ENCODE results near the gene TP63.

The TP63 gene

DNA sequence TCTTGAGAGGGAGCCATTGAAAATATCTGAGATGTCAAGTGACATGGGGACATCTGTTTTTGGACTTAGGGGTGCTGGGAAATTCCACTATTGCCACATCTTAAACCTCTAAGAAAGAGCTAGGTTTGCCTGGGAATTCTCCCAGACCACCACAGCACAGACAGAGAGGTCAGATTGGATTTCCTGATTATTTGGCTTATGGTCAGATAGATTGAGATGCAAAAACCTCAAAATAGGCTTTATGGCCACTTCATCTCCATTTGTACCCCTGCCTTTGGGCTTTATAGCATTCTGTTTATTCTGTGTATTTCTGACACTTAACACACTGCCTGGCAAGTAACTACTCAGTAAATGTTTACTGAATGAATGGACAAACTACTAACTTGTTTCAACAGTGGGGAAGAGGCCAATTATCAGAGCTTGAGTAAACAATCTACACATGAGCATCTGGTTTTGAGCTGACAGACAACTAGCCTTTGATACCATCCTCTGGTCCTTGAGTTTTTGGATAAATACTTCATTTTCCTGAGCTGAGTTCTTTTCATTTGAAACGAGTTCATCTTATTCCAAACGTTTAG, 81.8 kb downstream of the TP63 start:
- Histone ChIP-seq H3K27me3 (ENCODE audit: control insufficient read depth in 1 of 2, insufficient read depth in 2 of 2, low read length in 2 of 2) (no peaks in the 10 kb centered on the region), H3K9ac (ENCODE audit: low read length) (no peak overlapping the region), H3K36me3 (ENCODE audit: insufficient read depth, low read length) (no peaks in the 10 kb centered on the region), H3K4me1 (ENCODE audit: insufficient read depth, low read length) (peaks cover 24% of the 10 kb centered on the region), H3K4me3 (ENCODE audit: low read depth in 1 of 2, low read length in 2 of 2) (no peak overlapping the region), H3K27ac (ENCODE audit: low read depth, low read length) (no peak overlapping the region), H3K9me3 (ENCODE audit: low read length) (no peaks in the 10 kb centered on the region)

GRCh38 chr3:189714991-189715961, 84.1 kb downstream of the TP63 start:
- Histone ChIP-seq H3K27ac (ENCODE audit: low read depth, low read length) (no peak overlapping the region), H3K4me3 (ENCODE audit: low read depth in 1 of 2, low read length in 2 of 2) (no peak overlapping the region), H3K36me3 (ENCODE audit: insufficient read depth, low read length) (no peaks in the 10 kb centered on the region), H3K4me1 (ENCODE audit: insufficient read depth, low read length) (peaks cover 21% of the 10 kb centered on the region), H3K9me3 (ENCODE audit: low read length) (no peaks in the 10 kb centered on the region), H3K27me3 (ENCODE audit: control insufficient read depth in 1 of 2, insufficient read depth in 2 of 2, low read length in 2 of 2) (no peaks in the 10 kb centered on the region), H3K9ac (ENCODE audit: low read length) (no peak overlapping the region)

- Histone ChIP-seq H3K9me3 (ENCODE audit: low read length) (no peaks in the 10 kb centered on the region), H3K27me3 (ENCODE audit: control insufficient read depth in 1 of 2, insufficient read depth in 2 of 2, low read length in 2 of 2) (no peaks in the 10 kb centered on the region), H3K4me3 (ENCODE audit: low read depth in 1 of 2, low read length in 2 of 2) (no peak overlapping the region), H3K9ac (ENCODE audit: low read length) (no peak overlapping the region), H3K4me1 (ENCODE audit: insufficient read depth, low read length) (no peaks in the 10 kb centered on the region), H3K36me3 (ENCODE audit: insufficient read depth, low read length) (no peaks in the 10 kb centered on the region), H3K27ac (ENCODE audit: low read depth, low read length) (no peak overlapping the region)
These were observed 87.0 kb downstream of the TP63 start for GRCh38 chr3:189718215-189718614.

DNA sequence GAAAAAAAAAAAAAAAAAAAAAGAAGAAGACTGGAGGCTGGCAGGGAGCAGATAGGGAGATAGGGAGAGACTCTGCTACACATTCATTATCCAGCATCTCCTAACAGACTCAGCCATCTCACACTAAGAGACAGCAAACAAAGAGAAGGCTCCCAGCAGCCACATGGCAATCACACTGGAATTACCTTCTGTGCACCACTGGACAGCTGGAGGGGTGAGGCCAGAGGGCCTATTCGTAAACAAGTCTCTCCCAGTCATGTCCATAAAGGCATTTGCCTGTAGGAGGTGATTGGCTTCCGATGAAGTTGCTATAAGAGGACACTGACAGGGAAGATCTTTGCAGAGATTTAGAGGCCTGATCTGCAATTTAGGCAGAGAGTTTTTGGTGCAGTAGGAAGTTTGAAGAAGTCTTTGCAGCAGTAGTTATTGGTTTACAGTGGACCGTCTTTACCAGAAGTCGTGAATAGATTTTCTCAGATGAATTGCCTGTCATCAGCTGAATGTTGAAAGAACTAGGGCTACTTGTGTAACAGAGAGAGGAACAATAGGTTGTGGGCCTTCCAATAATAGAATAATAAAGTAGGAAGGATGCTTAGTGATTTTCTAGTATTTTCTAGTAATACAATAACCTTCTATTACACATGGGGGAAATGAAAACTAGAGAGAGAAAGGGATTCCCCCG, 89.7 kb downstream of the TP63 start:
- H3K9me3 ChIP-seq (ENCODE audit: low read length) = no peaks in the 10 kb centered on the region
- H3K4me1 ChIP-seq (ENCODE audit: insufficient read depth, low read length) = no peaks in the 10 kb centered on the region
- no peak overlapping the region for H3K9ac ChIP-seq (ENCODE audit: low read length)
- H3K36me3 ChIP-seq (ENCODE audit: insufficient read depth, low read length) = no peaks in the 10 kb centered on the region
- H3K27me3 ChIP-seq (ENCODE audit: control insufficient read depth in 1 of 2, insufficient read depth in 2 of 2, low read length in 2 of 2) = no peaks in the 10 kb centered on the region
- no peak overlapping the region for H3K27ac ChIP-seq (ENCODE audit: low read depth, low read length)
- no peak overlapping the region for H3K4me3 ChIP-seq (ENCODE audit: low read depth in 1 of 2, low read length in 2 of 2)

DNA sequence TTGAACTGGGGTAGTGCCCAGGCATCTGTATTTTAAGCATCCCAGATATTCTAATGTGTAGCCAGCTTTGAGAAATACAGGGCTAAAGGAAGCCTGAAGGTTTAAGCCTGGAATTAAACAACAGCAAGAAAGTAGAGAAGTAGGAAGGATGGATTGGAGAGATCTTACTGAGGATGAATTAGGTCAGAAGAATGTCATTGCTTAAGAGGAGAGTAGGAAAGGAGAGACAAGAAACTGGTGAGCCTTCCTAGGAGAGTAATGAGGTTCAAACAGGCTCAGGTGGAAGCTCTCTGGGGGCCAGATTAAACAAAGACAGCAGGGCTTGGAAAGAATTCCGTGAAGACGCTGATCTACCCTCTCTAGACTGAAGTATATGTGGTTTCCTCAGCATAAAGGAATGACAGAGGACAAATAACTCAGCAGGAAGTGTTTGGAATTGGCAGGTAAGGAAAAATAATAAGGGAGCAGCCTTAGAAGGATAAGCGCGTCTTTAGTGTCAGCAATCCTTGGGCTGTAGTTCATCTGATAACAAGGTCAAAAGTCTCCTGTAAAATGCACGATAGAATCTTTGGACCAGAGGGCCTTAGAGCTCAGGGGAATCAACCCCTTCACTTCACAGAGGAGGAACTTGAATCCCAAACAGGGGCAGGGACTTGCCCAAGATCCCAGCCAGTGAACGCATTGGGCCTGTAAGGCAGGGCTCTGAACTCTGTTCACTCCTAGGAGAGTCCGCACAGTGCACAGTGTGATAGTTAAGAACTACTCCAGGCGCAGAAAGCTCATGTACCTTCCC, 90.9 kb downstream of the TP63 start:
- H3K4me1 ChIP-seq (ENCODE audit: insufficient read depth, low read length) = no peaks in the 10 kb centered on the region

GRCh38 chr3:189724356-189724755, 93.2 kb downstream of the TP63 start:
- Histone ChIP-seq H3K9ac (ENCODE audit: low read length) (no peak overlapping the region), H3K9me3 (ENCODE audit: low read length) (no peaks in the 10 kb centered on the region), H3K4me1 (ENCODE audit: insufficient read depth, low read length) (no peaks in the 10 kb centered on the region), H3K27ac (ENCODE audit: low read depth, low read length) (no peak overlapping the region), H3K36me3 (ENCODE audit: insufficient read depth, low read length) (no peaks in the 10 kb centered on the region), H3K4me3 (ENCODE audit: low read depth in 1 of 2, low read length in 2 of 2) (no peak overlapping the region), H3K27me3 (ENCODE audit: control insufficient read depth in 1 of 2, insufficient read depth in 2 of 2, low read length in 2 of 2) (no peaks in the 10 kb centered on the region)

More for the DNA sequence above, 90.9 kb downstream of the TP63 start:
- H3K27me3 ChIP-seq (ENCODE audit: control insufficient read depth in 1 of 2, insufficient read depth in 2 of 2, low read length in 2 of 2) = no peaks in the 10 kb centered on the region
- H3K9me3 ChIP-seq (ENCODE audit: low read length) = no peaks in the 10 kb centered on the region
- no peak overlapping the region for H3K9ac ChIP-seq (ENCODE audit: low read length)
- no peak overlapping the region for H3K27ac ChIP-seq (ENCODE audit: low read depth, low read length)
- H3K36me3 ChIP-seq (ENCODE audit: insufficient read depth, low read length) = no peaks in the 10 kb centered on the region
- H3K4me3 ChIP-seq (ENCODE audit: low read depth in 1 of 2, low read length in 2 of 2) = no peak overlapping the region

GRCh38 chr3:189726277-189726676, 95.1 kb downstream of the TP63 start:
- no peak overlapping the region for H3K9ac ChIP-seq (ENCODE audit: low read length)
- H3K36me3 ChIP-seq (ENCODE audit: insufficient read depth, low read length) = no peaks in the 10 kb centered on the region
- H3K4me3 ChIP-seq (ENCODE audit: low read depth in 1 of 2, low read length in 2 of 2) = no peak overlapping the region
- no peak overlapping the region for H3K27ac ChIP-seq (ENCODE audit: low read depth, low read length)
- no peaks in the 10 kb centered on the region for H3K9me3 ChIP-seq (ENCODE audit: low read length)
- no peaks in the 10 kb centered on the region for H3K4me1 ChIP-seq (ENCODE audit: insufficient read depth, low read length)
- no peaks in the 10 kb centered on the region for H3K27me3 ChIP-seq (ENCODE audit: control insufficient read depth in 1 of 2, insufficient read depth in 2 of 2, low read length in 2 of 2)

- H3K9ac ChIP-seq (ENCODE audit: low read length) = no peak overlapping the region
- H3K9me3 ChIP-seq (ENCODE audit: low read length) = no peaks in the 10 kb centered on the region
- no peaks in the 10 kb centered on the region for H3K36me3 ChIP-seq (ENCODE audit: insufficient read depth, low read length)
- no peaks in the 10 kb centered on the region for H3K27me3 ChIP-seq (ENCODE audit: control insufficient read depth in 1 of 2, insufficient read depth in 2 of 2, low read length in 2 of 2)
- no peak overlapping the region for H3K27ac ChIP-seq (ENCODE audit: low read depth, low read length)
- no peaks in the 10 kb centered on the region for H3K4me1 ChIP-seq (ENCODE audit: insufficient read depth, low read length)
- no peak overlapping the region for H3K4me3 ChIP-seq (ENCODE audit: low read depth in 1 of 2, low read length in 2 of 2)
These were observed 96.0 kb downstream of the TP63 start for GRCh38 chr3:189727158-189727557.

DNA sequence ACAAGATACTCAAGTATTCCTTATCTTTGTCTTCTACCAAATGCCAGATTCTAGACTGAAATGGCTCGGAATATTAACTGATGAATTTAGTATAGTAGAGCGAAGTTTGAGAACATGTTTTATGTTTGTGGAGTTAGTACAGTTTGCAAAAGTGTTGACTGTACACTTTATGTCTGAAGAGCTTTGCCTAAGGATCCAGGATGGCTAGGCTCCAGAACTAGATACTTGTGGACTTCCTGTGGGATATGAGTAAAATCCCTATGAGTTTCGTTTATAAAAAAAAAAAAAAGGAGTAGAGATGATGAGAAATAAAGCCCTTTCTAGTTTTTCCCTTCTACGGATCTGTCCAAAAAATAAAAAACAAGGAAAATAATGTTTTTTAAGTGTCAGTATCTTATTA, 96.7 kb downstream of the TP63 start:
- no peak overlapping the region for H3K4me3 ChIP-seq (ENCODE audit: low read depth in 1 of 2, low read length in 2 of 2)
- H3K36me3 ChIP-seq (ENCODE audit: insufficient read depth, low read length) = no peaks in the 10 kb centered on the region
- no peaks in the 10 kb centered on the region for H3K4me1 ChIP-seq (ENCODE audit: insufficient read depth, low read length)
- H3K27me3 ChIP-seq (ENCODE audit: control insufficient read depth in 1 of 2, insufficient read depth in 2 of 2, low read length in 2 of 2) = no peaks in the 10 kb centered on the region
- no peak overlapping the region for H3K27ac ChIP-seq (ENCODE audit: low read depth, low read length)
- no peaks in the 10 kb centered on the region for H3K9me3 ChIP-seq (ENCODE audit: low read length)
- H3K9ac ChIP-seq (ENCODE audit: low read length) = no peak overlapping the region

- H3K4me1 ChIP-seq (ENCODE audit: insufficient read depth, low read length) = no peaks in the 10 kb centered on the region
- no peak overlapping the region for H3K4me3 ChIP-seq (ENCODE audit: low read depth in 1 of 2, low read length in 2 of 2)
- H3K27me3 ChIP-seq (ENCODE audit: control insufficient read depth in 1 of 2, insufficient read depth in 2 of 2, low read length in 2 of 2) = no peaks in the 10 kb centered on the region
- H3K27ac ChIP-seq (ENCODE audit: low read depth, low read length) = no peak overlapping the region
- no peaks in the 10 kb centered on the region for H3K9me3 ChIP-seq (ENCODE audit: low read length)
- no peak overlapping the region for H3K9ac ChIP-seq (ENCODE audit: low read length)
- no peaks in the 10 kb centered on the region for H3K36me3 ChIP-seq (ENCODE audit: insufficient read depth, low read length)
These were observed 97.7 kb downstream of the TP63 start for GRCh38 chr3:189728915-189729314.

- Histone ChIP-seq H3K27ac (ENCODE audit: low read depth, low read length) (no peak overlapping the region), H3K4me3 (ENCODE audit: low read depth in 1 of 2, low read length in 2 of 2) (no peak overlapping the region), H3K9me3 (ENCODE audit: low read length) (no peaks in the 10 kb centered on the region)
These were observed 102.9 kb downstream of the TP63 start for GRCh38 chr3:189734061-189734460.

More at GRCh38 chr3:189734061-189734460, 102.9 kb downstream of the TP63 start:
- no peak overlapping the region for H3K9ac ChIP-seq (ENCODE audit: low read length)
- H3K27me3 ChIP-seq (ENCODE audit: control insufficient read depth in 1 of 2, insufficient read depth in 2 of 2, low read length in 2 of 2) = no peaks in the 10 kb centered on the region
- H3K36me3 ChIP-seq (ENCODE audit: insufficient read depth, low read length) = no peaks in the 10 kb centered on the region
- no peaks in the 10 kb centered on the region for H3K4me1 ChIP-seq (ENCODE audit: insufficient read depth, low read length)

All from muscle layer of colon (tissue), 2 donors.